HCT116 (cell line): Measurements from ENCODE around the gene BTNL3.
"Not testable (repeated sequence)": the region's sequence is repeated elsewhere in the genome, so short reads cannot be mapped to it uniquely, and the experiment has no call there.

Experiments used
- EZH2 ChIP-seq: fragments of 200-600 bp; sonication (generic); IDR thresholded peaks from 2 replicates; pipeline ENCODE4 v1.6.1; 2017; ENCODE audit warnings: antibody characterized with exemption, mixed run types
- EZH2phosphoT487 ChIP-seq: fragments of 200-600 bp; IDR thresholded peaks from 2 replicates; pipeline ENCODE4 v1.6.1; 2018; ENCODE audit warnings: antibody characterized with exemption, borderline replicate concordance
- POLR2A ChIP-seq: IDR thresholded peaks from 2 replicates; pipeline ENCODE4 v1.7.0; 2011; ENCODE audit warnings: borderline replicate concordance; ENCODE audit not compliant: insufficient read depth, insufficient read length; ENCODE audit errors: extremely low read depth
- POLR2AphosphoS5 ChIP-seq: IDR thresholded peaks from 2 replicates; pipeline ENCODE4 v1.6.1; 2011; ENCODE audit warnings: mild to moderate bottlenecking, low read depth, low read length, moderate library complexity
- SRF ChIP-seq: IDR thresholded peaks from 2 replicates; pipeline ENCODE4 v1.6.1; 2012; ENCODE audit warnings: low read depth
- TF ChIP-seq, protein P1 (sequence below): IDR thresholded peaks from 2 replicates; pipeline ENCODE4 v1.6.1; 2012; ENCODE audit warnings: low read depth
- TF ChIP-seq, protein P2 (sequence below), 3 experiments: fragments of 200-600 bp in 1 of 3; sonication (generic) in 1 of 3; IDR thresholded peaks in 2 of 3; conservative IDR thresholded peaks in 1 of 3; 2 replicates each; pipeline ENCODE4 v1.5.1; 2012 to 2017; ENCODE audit warnings: low read depth in 2 of 3, low read length in 2 of 3, antibody characterized with exemption in 1 of 3, borderline replicate concordance in 1 of 3, control low read depth in 1 of 3, mild to moderate bottlenecking in 1 of 3, mixed read lengths in 1 of 3, mixed run types in 1 of 3, moderate library complexity in 1 of 3; ENCODE audit not compliant: insufficient read depth in 1 of 3
- TF ChIP-seq, protein P3 (sequence below): IDR thresholded peaks from 2 replicates; pipeline ENCODE4 v1.6.1; 2012
- TF ChIP-seq, protein P4 (sequence below): IDR thresholded peaks from 2 replicates; pipeline ENCODE4 v1.6.1; 2012

DNA sequence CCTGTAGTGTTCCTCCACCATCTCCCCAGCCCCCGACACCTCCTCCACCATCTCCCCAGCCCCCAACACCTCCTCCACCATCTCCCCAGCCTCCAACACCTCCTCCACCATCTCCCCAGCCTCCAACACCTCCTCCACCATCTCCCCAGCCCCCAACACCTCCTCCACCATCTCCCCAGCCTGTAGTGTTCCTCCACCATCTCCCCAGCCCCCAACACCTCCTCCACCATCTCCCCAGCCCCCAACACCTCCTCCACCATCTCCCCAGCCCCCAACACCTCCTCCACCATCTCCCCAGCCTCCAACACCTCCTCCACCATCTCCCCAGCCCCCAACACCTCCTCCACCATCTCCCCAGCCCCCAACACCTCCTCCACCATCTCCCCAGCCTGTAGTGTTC is 57.2 kb downstream of the BTNL3 start:
- TF ChIP-seq, protein P1, sequence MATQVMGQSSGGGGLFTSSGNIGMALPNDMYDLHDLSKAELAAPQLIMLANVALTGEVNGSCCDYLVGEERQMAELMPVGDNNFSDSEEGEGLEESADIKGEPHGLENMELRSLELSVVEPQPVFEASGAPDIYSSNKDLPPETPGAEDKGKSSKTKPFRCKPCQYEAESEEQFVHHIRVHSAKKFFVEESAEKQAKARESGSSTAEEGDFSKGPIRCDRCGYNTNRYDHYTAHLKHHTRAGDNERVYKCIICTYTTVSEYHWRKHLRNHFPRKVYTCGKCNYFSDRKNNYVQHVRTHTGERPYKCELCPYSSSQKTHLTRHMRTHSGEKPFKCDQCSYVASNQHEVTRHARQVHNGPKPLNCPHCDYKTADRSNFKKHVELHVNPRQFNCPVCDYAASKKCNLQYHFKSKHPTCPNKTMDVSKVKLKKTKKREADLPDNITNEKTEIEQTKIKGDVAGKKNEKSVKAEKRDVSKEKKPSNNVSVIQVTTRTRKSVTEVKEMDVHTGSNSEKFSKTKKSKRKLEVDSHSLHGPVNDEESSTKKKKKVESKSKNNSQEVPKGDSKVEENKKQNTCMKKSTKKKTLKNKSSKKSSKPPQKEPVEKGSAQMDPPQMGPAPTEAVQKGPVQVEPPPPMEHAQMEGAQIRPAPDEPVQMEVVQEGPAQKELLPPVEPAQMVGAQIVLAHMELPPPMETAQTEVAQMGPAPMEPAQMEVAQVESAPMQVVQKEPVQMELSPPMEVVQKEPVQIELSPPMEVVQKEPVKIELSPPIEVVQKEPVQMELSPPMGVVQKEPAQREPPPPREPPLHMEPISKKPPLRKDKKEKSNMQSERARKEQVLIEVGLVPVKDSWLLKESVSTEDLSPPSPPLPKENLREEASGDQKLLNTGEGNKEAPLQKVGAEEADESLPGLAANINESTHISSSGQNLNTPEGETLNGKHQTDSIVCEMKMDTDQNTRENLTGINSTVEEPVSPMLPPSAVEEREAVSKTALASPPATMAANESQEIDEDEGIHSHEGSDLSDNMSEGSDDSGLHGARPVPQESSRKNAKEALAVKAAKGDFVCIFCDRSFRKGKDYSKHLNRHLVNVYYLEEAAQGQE: not testable (repeated sequence)
- not testable (repeated sequence) for TF ChIP-seq EZH2phosphoT487, POLR2A, POLR2AphosphoS5, EZH2, SRF
- TF ChIP-seq, protein P2, sequence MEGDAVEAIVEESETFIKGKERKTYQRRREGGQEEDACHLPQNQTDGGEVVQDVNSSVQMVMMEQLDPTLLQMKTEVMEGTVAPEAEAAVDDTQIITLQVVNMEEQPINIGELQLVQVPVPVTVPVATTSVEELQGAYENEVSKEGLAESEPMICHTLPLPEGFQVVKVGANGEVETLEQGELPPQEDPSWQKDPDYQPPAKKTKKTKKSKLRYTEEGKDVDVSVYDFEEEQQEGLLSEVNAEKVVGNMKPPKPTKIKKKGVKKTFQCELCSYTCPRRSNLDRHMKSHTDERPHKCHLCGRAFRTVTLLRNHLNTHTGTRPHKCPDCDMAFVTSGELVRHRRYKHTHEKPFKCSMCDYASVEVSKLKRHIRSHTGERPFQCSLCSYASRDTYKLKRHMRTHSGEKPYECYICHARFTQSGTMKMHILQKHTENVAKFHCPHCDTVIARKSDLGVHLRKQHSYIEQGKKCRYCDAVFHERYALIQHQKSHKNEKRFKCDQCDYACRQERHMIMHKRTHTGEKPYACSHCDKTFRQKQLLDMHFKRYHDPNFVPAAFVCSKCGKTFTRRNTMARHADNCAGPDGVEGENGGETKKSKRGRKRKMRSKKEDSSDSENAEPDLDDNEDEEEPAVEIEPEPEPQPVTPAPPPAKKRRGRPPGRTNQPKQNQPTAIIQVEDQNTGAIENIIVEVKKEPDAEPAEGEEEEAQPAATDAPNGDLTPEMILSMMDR (IDR thresholded peaks at IDR 0.05 in 2 of 3, conservative IDR thresholded peaks at IDR 0.05 in 1 of 3; ENCODE audit: borderline replicate concordance in 1 of 3, insufficient read depth in 1 of 3, low read depth in 2 of 3, low read length in 2 of 3): not testable (repeated sequence)
- TF ChIP-seq, protein P3, sequence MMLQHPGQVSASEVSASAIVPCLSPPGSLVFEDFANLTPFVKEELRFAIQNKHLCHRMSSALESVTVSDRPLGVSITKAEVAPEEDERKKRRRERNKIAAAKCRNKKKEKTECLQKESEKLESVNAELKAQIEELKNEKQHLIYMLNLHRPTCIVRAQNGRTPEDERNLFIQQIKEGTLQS: not testable (repeated sequence)
- TF ChIP-seq, protein P4, sequence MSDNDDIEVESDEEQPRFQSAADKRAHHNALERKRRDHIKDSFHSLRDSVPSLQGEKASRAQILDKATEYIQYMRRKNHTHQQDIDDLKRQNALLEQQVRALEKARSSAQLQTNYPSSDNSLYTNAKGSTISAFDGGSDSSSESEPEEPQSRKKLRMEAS: not testable (repeated sequence)
